ENCODE data around the gene SLC29A4.
"Not testable (repeated sequence)": the region's sequence is repeated elsewhere in the genome, so short reads cannot be mapped to it uniquely, and the experiment has no call there.

SLC29A4 gene

GRCh38 chr7:5282543-5283316 lies at the start of gene SLC29A4:
SLC29A4 (plus strand) TSS chr7:5282943; CDS start chr7:5287817, 4,874 bp downstream.
- DNase-seq (ENCODE audit: low read depth), result no peak

GRCh38 chr7:5234852-5235831 lies 47.6 kb upstream of the SLC29A4 start:
- DNase-seq (ENCODE audit: low read depth), result no peak

GRCh38 chr7:5237286-5237685 lies 45.5 kb upstream of the SLC29A4 start:
- no peak for DNase-seq (ENCODE audit: low read depth)

GRCh38 chr7:5238500-5238899 lies 44.2 kb upstream of the SLC29A4 start:
- no peak for DNase-seq (ENCODE audit: low read depth)

GRCh38 chr7:5243261-5243660 lies 39.5 kb upstream of the SLC29A4 start:
- DNase-seq (ENCODE audit: low read depth), result no peak

- DNase-seq (ENCODE audit: low read depth), result no peak
Measured at GRCh38 chr7:5248201-5248885, 34.4 kb upstream of the SLC29A4 start.

- not testable (repeated sequence) for DNase-seq (ENCODE audit: low read depth)
Measured at GRCh38 chr7:5250787-5251186, 32.0 kb upstream of the SLC29A4 start.

GRCh38 chr7:5253529-5253928 lies 29.2 kb upstream of the SLC29A4 start:
- not testable (repeated sequence) for DNase-seq (ENCODE audit: low read depth)

- DNase-seq (ENCODE audit: low read depth), result not testable (repeated sequence)
Measured at GRCh38 chr7:5254371-5254770, 28.4 kb upstream of the SLC29A4 start.

GRCh38 chr7:5255832-5256231 lies 26.9 kb upstream of the SLC29A4 start:
- no peak for DNase-seq (ENCODE audit: low read depth)

GRCh38 chr7:5260530-5261068 lies 22.1 kb upstream of the SLC29A4 start:
- not testable (repeated sequence) for DNase-seq (ENCODE audit: low read depth)

GRCh38 chr7:5263066-5263465 lies 19.7 kb upstream of the SLC29A4 start:
- DNase-seq (ENCODE audit: low read depth), result not testable (repeated sequence)

GRCh38 chr7:5265320-5266190 lies 17.2 kb upstream of the SLC29A4 start:
- DNase-seq (ENCODE audit: low read depth), result no peak

GRCh38 chr7:5266191-5267028 lies 16.3 kb upstream of the SLC29A4 start:
- DNase-seq (ENCODE audit: low read depth), result no peak

- DNase-seq (ENCODE audit: low read depth), result not testable (repeated sequence)
Measured at GRCh38 chr7:5267829-5268228, 14.9 kb upstream of the SLC29A4 start.

- not testable (repeated sequence) for DNase-seq (ENCODE audit: low read depth)
Measured at GRCh38 chr7:5269992-5270657, 12.6 kb upstream of the SLC29A4 start.

GRCh38 chr7:5270788-5271187 lies 12.0 kb upstream of the SLC29A4 start:
- no peak for DNase-seq (ENCODE audit: low read depth)

- not testable (repeated sequence) for DNase-seq (ENCODE audit: low read depth)
Measured at GRCh38 chr7:5273831-5274405, 8.8 kb upstream of the SLC29A4 start.

- DNase-seq (ENCODE audit: low read depth), result no peak
Measured at GRCh38 chr7:5274441-5274840, 8.3 kb upstream of the SLC29A4 start.
